ENCODE results near the gene HPSE2.
"Not testable (repeated sequence)": the region's sequence is repeated elsewhere in the genome, so short reads cannot be mapped to it uniquely, and the experiment has no call there.

Gene HPSE2

DNA sequence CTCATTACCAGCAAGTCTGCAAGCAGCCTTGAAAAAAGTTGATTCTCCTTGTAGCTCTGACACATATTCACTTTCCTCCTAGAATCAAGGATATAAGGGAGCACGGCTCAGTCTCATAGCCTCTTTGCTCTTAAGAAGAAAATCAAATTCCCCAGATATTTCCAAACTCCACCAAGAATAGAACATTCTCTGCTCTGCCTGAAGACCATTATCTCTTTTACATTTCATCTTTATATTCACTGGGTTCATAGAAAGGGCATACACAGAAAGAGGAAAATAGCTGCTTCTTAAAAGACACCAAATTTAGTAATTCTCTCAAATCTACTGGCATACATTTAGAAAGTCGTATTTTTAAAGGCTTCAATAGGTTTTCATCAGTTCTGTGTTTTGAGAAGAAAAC, 92.0 kb downstream of the HPSE2 start:
- DNase-seq: no peak

DNA sequence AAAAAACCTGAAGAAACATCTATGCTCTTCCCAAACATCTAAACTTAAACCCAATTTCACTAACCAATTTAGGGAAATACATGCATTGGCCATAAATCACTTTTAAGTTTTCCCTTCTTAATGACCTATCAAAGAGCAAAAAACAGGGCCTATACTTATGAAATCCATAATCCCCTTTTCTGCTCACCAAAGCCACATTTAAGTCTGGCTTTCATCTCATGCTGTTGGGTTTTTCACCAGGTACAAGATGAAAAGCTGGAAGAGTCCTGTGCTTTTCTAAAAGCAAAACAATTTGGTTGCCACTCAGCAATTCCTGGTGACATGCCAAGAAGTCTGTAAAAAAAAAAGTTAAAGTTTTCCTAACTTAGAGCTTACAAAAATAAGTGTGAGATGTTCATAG, 92.6 kb downstream of the HPSE2 start:
- no peak for DNase-seq

DNA sequence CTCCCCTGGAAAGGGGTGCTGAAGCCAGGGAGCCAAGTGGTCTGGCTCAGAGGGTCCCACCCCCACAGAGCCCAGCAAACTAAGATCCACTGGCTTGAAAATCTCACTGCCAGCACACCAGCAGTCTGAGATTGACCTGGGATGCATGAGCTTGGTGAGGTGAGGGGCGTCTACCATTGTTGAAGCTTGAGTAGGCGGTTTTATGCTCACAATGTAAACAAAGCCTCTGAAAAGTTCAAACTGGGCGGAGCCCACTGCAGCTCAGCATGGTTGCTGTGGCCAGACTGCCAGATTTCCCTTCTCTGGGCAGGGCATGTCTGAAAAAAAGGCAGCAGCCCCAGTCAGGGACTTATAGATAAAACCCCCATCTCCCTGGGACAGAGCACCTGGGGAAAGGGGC, 102.8 kb downstream of the HPSE2 start:
- not testable (repeated sequence) for DNase-seq

DNA sequence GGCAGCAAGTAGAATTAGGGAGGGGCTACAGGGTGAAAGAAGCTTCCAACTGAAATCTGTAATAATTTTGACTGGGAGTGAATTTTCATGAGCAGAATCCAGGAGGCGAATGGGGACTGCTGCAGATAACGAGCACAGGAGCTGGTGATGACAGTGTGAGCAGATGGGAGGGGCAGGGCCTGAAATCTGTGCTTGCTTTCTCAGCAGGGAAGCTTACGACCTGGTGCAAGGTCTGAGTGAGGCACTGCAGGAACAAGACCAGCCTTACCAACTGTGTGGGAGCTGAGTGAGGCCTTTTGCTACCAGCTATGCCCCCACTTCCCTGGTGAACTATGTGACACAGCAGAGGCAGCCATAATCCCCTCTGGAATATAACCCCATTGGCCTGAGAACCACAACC, 109.8 kb downstream of the HPSE2 start:
- DNase-seq: no peak

DNA sequence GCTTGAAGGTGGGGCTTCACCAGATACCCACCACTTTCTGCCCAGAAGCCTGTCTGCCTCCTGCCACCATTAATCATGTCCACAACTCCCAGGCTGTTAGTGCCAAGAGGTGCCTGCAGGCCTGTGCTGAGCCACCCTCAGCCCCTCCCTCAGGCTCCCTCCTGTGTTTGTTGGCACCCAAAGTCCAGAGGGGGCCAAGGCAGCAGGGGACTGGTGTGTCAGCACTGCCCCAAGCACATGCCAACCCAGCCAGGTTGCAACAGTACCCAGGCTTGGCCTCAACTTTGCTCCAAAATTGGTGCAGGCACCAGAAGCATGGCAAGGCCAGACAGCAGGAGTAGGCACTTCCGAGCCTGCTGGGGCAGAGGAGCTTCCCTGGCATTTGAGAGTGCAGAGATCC, 111.3 kb downstream of the HPSE2 start:
- DNase-seq: no peak

DNA sequence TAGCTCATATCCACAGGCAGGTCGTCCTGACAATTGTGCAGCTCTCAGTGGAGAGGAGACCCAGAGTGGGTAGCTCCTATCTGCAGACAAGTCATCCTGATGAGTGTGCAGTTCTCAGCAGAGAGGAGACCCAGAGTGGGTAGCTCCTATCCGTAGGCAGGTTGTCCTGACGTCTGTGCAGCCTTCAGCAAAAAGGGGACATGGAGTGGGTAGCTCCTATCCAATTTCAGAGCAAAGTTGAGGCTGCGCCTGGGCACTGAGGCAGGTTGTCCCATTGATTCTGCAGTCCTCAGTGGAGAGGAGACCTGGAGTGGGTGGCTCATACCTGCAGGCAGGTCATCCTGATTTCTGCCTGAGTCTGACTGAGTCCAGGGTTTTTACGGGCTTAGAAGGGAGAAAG, 111.8 kb downstream of the HPSE2 start:
- DNase-seq: no peak

DNA sequence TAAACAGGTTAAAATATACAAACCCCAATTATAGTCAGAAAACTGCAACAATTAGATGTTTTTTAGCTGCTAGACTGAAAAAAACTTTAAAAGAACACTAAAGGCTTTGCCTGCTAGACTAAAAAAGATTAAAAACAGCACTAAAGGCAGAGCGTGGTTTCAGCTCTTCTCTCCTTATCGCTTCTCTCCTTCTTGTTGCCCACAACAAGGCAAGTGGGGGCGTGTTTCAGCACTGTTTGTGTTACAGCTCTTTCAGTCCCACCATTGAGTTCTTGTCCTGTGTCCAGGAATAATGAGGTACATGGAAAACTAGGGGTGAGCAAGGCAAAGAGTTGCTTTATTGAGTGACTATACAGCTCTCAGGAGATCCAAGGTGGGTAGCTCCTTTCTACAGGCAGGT, 112.3 kb downstream of the HPSE2 start:
- DNase-seq: no peak

DNA sequence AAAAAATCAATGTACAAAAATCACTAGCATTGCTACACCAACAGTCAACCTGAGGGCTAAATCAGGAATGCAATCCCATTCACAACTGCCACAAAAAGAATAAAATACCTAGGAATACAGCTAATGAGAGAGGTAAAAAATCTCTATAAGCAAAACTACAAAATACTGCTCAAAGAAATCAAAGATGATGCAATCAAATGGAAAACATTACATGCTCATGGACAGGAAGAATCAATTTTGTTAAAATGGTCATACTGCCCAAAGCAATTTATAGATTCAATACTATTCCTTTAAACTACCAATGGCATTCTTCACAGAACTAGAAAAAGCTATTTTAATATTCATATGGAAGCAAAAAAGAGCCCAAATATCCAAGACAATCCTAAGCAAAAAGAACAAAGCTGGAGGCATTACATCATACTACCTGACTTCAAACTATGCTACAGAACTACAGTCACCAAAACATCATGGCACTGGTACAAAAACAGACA, 116.3 kb downstream of the HPSE2 start:
- DNase-seq: no peak

DNA sequence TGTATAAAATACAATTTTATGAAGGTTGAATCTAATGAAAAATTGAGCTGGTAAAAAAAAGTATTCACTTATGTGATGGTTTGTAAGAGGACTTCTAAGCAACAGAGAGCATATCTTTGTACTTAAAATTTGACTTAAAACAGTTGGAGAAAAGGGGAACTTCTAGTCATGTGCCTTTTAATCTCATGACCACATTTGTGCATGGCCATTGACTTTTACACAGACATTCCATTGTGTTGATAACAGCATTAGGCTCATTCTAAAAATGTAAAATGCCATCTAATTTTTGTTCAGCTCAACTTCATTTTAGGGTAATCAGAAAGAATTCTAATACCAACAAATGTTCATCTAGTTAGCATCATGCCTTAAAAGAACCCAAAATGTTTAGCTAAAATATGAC, 119.9 kb downstream of the HPSE2 start:
- DNase-seq: no peak

DNA sequence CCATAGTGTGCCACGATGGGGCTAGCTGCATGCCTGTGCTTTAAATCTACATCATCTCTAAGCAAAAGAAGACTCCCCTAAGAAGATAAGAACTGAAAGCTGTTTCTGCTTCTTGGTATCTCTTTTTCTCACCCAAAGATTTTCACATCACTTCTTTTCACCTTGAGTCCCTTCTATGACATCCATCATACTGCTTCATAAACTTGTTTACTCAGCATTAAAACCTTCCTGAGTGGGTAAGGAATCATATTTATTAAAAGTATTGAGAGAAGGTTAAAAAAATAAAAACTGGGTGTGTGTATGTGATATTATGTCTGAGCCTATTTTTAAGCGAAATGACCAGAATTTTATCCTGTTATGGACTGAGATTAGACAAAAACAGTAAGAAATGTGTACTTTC, 150.3 kb downstream of the HPSE2 start:
- DNase-seq: no peak

DNA sequence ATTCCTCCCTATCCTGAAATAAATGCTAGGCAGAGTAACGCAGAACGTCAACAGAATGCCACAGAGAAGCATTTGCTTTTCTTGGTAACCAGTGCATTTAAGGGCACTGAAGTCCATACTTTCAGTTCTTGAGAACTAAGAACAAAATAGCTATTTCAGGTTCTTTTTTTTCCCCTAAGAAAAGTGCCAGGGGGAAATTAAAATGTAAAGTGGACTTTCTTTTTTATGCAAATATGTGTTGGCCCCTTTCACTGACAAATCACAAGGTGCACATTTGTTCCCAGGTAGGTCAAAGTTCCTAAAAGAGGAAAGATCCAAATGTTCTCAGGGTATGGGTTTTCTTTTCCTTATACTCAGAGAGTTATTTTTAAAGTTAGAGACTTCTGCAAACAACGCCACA, 151.5 kb downstream of the HPSE2 start:
- no peak for DNase-seq

DNA sequence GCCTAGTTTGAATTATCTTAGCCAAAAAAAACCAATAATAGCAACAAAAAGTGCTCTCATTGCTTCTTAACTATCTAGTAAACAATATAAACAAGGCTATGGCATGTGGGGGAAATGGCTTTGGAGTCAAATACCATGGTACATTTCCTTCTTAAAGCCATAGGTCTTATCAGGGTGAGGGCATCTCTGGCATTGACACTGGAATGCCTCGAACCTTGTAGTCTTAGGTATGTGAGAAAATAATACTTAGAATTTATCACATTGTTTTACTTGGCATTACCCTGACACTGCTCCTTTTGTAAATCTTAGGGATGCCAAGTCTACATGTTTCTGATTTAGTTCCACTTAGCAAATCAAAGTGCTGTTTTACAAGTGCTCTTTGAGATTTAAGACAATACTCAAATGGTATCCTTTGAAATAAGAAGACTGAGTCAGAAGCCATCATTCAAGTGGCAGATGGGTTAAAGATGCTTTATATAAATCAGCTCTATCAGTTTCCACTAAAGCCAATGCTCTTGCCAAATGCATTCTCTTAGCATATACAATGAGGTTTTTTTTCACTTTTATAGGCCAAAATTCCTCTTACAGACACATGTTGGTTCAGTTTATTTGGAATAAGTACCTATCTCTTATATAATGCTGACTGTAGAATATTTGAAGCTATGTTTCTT, 155.2 kb downstream of the HPSE2 start:
- DNase-seq: no peak

DNA sequence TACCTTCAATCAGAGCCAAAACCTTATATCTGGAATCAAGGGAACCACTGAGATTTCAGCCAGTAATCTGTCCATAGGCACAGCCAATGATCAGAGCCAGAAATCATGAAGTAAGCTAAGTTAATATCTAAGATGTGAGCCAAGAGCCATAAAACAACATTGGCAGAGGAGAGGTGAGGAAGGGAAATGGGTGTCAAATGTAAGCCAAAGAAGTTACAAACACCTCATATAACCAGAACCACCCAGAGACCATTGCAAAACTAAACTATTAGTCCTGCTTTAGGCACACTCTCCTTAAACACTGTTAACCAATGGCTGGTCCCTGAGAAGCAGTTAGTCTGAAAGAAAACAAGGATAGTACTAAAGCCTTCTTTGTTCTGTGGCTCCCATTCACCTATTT, 173.1 kb downstream of the HPSE2 start:
- no peak for DNase-seq

DNA sequence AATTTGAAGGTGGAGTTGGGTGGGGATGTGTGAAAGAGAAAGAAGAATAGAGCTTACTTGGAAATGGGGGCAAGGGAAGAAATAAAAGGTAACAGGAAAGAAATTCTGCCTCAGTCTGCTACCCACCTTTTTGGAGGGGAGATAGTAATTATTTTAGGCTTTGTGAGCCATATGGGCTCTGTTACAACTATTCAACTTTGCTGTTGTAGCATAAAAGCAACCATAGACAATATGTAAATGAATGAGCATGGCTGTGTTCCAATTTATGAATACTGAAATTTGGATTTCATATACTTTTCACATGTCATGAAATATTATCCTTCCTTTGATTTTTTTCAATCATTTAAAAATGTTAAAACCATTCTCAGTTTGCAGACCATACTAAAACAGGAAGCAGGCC, 176.9 kb downstream of the HPSE2 start:
- DNase-seq: no peak

DNA sequence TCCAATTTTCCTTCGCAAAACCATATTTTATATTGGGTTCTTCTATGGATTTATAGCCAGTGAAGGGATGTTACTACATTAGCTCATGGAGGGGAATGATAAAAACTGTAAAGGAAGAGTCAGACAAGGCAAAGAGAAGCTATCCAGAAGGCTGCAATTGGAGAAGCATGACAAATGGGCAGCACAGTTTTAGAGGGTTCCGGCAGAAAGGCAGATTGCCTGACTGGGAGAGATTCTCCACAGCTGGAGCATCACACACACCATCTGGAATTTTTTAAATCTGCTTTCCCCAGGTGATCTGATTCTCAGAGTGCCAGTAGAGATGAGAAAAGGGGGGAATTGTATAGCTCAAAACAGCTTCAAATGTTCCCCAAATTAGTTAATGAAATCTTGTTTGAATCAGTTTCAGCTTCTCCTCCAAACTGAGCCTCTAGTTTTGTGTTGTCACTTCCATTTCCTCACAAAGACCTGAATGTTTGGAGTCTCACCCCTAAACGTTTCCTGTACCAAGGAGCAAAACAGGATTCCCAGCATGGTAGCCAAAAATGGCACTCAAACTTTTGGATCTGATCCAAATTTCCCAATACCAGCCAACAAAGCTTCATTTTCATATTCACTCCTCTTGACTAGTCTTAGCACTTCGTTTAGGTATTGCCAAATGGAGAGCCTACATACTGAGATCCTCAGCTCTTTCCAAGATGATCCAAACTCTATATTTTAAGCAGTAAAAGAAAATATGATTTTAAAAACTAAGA, 177.5 kb downstream of the HPSE2 start:
- no peak for DNase-seq

DNA sequence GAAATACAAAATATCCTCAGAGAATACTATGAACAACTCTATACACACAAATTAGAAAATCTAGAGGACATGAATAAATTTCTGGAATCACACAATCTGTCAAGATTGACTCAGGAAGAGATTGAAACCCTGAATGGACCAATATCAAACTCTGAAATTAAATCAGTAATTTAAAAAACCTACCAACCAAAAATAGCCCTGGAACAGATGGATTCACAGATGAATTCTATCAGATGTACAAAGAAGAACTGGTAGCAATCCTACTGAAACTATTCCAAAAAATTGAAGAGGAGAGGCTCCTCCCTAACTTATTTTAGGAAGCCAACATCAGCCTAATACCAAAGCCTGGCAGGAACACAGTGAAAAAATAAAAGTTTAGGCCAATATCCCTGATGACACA, 190.0 kb downstream of the HPSE2 start:
- DNase-seq: no peak

DNA sequence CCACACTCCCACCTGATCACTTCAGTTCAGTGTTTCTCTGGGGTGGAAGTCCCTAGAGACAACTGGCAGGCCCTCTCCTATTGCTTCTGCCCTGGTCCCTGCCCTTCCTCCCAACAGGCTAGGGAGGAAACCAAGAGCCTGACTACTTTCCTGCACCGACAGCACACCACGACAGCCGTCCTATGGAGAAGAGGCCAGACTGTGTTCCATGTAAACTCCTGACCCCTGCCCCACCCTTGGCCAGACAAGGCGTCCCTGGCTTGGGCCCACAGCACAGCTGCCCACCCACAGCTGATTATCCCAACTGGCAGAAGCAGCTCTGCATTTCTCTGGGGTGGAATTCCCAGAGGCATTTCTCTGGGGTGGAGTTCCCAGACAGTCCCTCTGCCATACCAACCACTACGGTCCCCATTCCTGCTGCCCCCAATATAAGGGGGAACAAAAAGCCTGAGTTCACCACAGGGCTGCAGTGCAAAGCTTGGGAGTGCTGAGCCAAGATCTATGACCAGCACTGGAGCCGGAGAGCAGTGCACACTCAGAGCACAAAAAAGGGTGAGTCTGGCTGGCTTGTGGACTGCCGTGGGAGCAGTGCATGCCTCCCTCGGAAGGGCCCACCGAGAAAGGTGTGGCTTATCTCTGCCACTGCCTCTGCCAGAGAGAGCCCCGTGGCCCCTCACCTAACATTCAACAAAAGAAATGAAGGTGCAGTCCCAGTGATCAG, 193.4 kb downstream of the HPSE2 start:
- DNase-seq: no peak

DNA sequence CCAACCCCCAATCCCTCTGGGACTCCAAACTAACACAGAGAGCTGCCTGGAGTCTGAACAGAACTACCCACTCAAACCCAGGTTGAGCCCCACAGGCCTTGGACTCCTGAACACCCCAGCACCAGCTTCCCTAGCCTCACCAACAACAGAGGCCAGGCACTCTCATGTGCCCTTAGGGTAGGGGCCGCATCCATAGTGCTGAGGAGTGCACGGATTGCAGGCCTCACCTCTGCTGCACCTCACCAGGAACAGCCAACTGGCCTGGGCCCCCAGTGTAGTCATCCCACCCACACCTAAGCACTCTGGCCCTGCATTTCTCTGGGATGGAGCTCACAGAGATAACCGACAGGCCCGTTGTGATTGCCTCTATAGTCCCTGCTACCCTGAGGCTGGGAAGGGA, 194.2 kb downstream of the HPSE2 start:
- DNase-seq: no peak

DNA sequence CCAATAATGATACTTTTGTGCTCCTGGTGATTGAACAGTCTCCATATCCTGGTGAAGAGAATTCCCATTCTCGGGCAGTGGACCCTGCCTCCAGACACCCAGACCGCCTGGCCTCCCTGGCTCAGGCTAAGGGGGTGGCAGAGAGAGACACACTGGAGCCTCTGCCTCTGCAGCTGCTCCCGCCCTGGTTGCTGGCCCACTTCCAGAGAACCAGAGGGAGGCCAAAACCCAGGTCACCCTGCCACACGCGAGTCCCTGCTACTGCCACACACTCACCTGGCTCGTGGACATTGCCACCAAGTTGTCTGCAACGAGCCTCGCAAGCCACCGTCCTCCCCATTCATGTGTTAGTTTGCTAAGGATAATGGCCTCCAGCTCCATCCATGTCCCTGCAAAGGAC, 221.8 kb downstream of the HPSE2 start:
- no peak for DNase-seq

DNA sequence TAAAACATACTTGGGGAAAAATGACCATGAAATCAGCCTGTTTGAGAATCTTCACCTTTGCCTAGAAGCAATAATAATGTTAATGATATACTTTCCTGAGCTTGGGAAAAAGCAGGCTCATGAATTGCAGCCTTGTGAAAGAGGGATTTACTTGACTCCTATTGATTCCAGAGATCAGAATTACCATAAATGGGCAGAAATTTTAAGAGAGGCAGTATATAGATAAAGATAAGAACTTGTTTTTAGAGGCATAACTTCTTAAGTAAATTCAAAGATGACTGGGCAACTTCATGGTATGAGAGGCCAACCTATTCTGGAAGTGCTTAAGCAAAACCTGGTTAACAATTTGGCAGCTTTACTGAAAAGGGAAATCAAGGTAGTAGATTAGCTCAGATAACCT, 225.4 kb downstream of the HPSE2 start:
- no peak for DNase-seq

DNA sequence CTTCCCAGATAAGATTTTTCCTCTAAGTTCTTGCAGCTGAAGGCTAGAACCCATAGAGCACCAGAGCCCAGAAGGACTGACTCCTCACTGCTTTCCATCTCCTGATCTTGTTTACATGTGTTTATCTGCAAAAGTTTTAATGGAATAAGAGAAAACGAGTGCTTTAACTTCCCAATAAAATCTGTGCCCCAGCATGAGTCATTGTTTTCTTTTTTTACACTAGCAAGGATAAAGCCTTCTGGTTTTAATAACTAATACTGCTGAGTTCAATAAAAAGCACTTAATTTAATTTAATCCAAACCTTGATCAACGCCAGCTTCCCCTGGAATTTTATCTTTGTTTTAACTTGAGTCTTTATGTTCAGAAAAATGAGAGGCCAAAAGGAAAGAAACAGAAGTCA, 227.6 kb downstream of the HPSE2 start:
- no peak for DNase-seq

DNA sequence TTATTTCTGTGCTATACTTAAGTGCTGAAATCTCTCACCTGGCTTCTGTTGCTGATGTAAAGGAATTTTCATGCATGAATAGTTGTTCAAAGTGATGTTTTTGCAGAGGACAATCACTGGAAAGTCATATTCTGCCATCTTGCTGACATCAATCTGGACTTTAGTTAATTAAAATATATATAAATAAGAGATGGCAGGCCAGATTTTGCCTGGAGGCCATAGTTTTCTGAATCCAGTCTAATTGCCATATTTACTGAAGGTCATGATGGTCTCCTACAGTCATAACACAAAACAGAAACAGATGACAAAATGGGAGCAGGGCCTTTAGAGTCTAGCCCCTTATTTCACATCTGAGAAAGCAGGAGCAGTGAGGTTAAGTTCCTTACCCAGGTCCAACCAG, 228.2 kb downstream of the HPSE2 start:
- DNase-seq: no peak

DNA sequence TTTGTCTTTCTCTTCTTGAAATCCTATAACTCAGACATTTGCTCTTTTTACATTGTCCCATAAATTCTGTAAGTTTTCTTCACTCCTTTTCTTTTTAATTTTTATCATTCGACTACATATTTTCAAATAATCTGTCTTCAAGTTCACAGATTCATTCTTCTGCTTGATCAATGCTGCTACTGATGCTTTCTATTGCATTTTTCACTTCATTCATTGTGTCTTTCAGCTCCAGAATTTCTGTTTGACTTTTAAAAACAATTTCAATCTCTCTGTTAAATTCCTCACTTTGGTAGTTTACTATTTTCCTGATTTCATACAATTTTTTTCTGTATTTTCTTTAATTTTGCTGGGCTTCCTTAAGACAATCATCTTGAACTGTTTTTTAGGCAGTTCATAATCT, 230.4 kb downstream of the HPSE2 start:
- no peak for DNase-seq

DNA sequence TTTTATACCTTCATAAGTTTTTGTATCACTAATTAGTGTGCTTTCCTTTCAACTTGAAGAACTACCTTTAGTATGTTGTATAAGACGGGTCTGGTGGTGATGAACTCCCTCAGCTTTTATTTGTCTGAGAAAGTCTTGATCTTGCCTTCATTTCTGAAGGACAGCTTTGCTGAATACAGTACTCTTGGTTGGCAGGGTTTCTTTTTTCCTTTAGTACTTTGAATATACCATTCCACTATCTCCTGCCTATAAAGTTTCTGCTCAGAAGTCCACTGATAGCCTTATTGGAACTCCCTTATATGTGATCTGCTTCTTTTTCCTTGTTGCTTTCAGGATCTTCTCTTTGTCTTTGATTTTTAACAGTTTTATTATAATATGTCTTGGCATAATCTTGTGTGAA, 230.9 kb downstream of the HPSE2 start:
- DNase-seq: no peak

All from NCI-H2029 (cell line).